Nephron (organoid): ENCODE results near the gene ANKIB1.

Source experiments
- H3K27ac Mint-ChIP-seq, 3 experiments: 2 replicates each; pipeline ENCODE4 v1.8.0; 2020; ENCODE audit warnings: mixed read lengths in 3 of 3, mild to moderate bottlenecking in 2 of 3, moderate library complexity in 1 of 3
- H3K27me3 Mint-ChIP-seq: 2 replicates; pipeline ENCODE4 v1.8.0; 2021; ENCODE audit warnings: low read depth, mild to moderate bottlenecking, moderate library complexity, mixed read lengths
- H3K36me3 Mint-ChIP-seq: 2 replicates; pipeline ENCODE4 v1.8.0; 2020; ENCODE audit warnings: low read depth, mixed read lengths
- H3K4me1 Mint-ChIP-seq: 2 replicates; pipeline ENCODE4 v1.8.0; 2020; ENCODE audit warnings: mixed read lengths
- H3K4me3 Mint-ChIP-seq, 3 experiments: 2 replicates each; pipeline ENCODE4 v1.8.0; 2020; ENCODE audit warnings: mild to moderate bottlenecking in 3 of 3, mixed read lengths in 3 of 3, moderate library complexity in 2 of 3
- H3K9me3 Mint-ChIP-seq: 2 replicates; pipeline ENCODE4 v1.8.0; 2020; ENCODE audit warnings: mixed read lengths
- CTCF ChIP-seq, 3 experiments: fragments of 200-600 bp; sonication (generic); IDR thresholded peaks; one replicate each; pipeline ENCODE4 v1.5.0; 2021; ENCODE audit warnings: antibody characterized with exemption in 3 of 3; ENCODE audit not compliant: unreplicated experiment in 3 of 3

ANKIB1 gene

GRCh38 chr7:92297736-92298135 is 52.0 kb downstream of the ANKIB1 start:
- Mint-ChIP-seq H3K27me3 (no peaks in the 10 kb centered on the region), H3K27ac (peak overlapping the region in 1 of 3 experiments; percentile 6)

GRCh38 chr7:92303761-92304160 is 58.0 kb downstream of the ANKIB1 start:
- no peaks in the 10 kb centered on the region for H3K27me3 Mint-ChIP-seq
- H3K27ac Mint-ChIP-seq: peak overlapping the region; percentile 1 to 31 (median 17)
- no peaks in the 10 kb centered on the region for H3K4me1 Mint-ChIP-seq
- no peak for TF ChIP-seq CTCF (IDR thresholded peaks at IDR 0.05; ENCODE audit: unreplicated experiment in 3 of 3)
- H3K4me3 Mint-ChIP-seq: no peak overlapping the region
- H3K9me3 Mint-ChIP-seq: no peaks in the 10 kb centered on the region
- H3K36me3 Mint-ChIP-seq: peaks cover 39% of the 10 kb centered on the region

More at GRCh38 chr7:92297736-92298135, 52.0 kb downstream of the ANKIB1 start:
- no peak for TF ChIP-seq CTCF (IDR thresholded peaks at IDR 0.05; ENCODE audit: unreplicated experiment in 3 of 3)
- H3K4me1 Mint-ChIP-seq: peaks cover 12% of the 10 kb centered on the region
- no peaks in the 10 kb centered on the region for H3K9me3 Mint-ChIP-seq
- H3K36me3 Mint-ChIP-seq: peaks cover 22% of the 10 kb centered on the region
- H3K4me3 Mint-ChIP-seq: no peak overlapping the region

- H3K36me3 Mint-ChIP-seq: peaks cover 39% of the 10 kb centered on the region
- TF ChIP-seq CTCF (IDR thresholded peaks at IDR 0.05; ENCODE audit: unreplicated experiment in 3 of 3): no peak
Measured at GRCh38 chr7:92304406-92304893, 58.7 kb downstream of the ANKIB1 start.

GRCh38 chr7:92306153-92306552 is 60.4 kb downstream of the ANKIB1 start:
- no peak overlapping the region for H3K27ac Mint-ChIP-seq
- no peaks in the 10 kb centered on the region for H3K4me1 Mint-ChIP-seq
- no peaks in the 10 kb centered on the region for H3K27me3 Mint-ChIP-seq
- TF ChIP-seq CTCF (IDR thresholded peaks at IDR 0.05; ENCODE audit: unreplicated experiment in 3 of 3): no peak
- H3K36me3 Mint-ChIP-seq: peaks cover 32% of the 10 kb centered on the region
- no peaks in the 10 kb centered on the region for H3K9me3 Mint-ChIP-seq
- no peak overlapping the region for H3K4me3 Mint-ChIP-seq

More at GRCh38 chr7:92304406-92304893, 58.7 kb downstream of the ANKIB1 start:
- Mint-ChIP-seq H3K27me3 (no peaks in the 10 kb centered on the region), H3K4me1 (no peaks in the 10 kb centered on the region), H3K27ac (peak overlapping the region in 1 of 3 experiments; percentile 17), H3K4me3 (no peak overlapping the region), H3K9me3 (no peaks in the 10 kb centered on the region)

GRCh38 chr7:92313055-92313454 is 67.3 kb downstream of the ANKIB1 start:
- Mint-ChIP-seq H3K4me3 (no peak overlapping the region), H3K27me3 (no peaks in the 10 kb centered on the region), H3K36me3 (peaks cover 9% of the 10 kb centered on the region), H3K4me1 (no peaks in the 10 kb centered on the region), H3K9me3 (no peaks in the 10 kb centered on the region), H3K27ac (peak overlapping the region in 1 of 3 experiments; percentile 37)
- no peak for TF ChIP-seq CTCF (IDR thresholded peaks at IDR 0.05; ENCODE audit: unreplicated experiment in 3 of 3)

GRCh38 chr7:92319243-92319642 is 73.5 kb downstream of the ANKIB1 start:
- Mint-ChIP-seq H3K4me3 (no peak overlapping the region), H3K9me3 (no peaks in the 10 kb centered on the region), H3K36me3 (peaks cover 23% of the 10 kb centered on the region), H3K27me3 (no peaks in the 10 kb centered on the region), H3K4me1 (no peaks in the 10 kb centered on the region), H3K27ac (no peak overlapping the region)
- no peak for TF ChIP-seq CTCF (IDR thresholded peaks at IDR 0.05; ENCODE audit: unreplicated experiment in 3 of 3)
